AG09309 (cell line): ENCODE measurements around the gene NOX4.

Experiments used
- DNase-seq: peaks from one replicate; pipeline ENCODE4 v3.0.0-alpha.2; 2010; ENCODE audit warnings: low read depth
- H3K4me3 ChIP-seq: 2 replicates; pipeline ENCODE4 v1.5.1; 2011; ENCODE audit warnings: mild to moderate bottlenecking, low read depth, low read length, moderate library complexity; ENCODE audit not compliant: control insufficient read depth
- CTCF ChIP-seq: IDR thresholded peaks from 2 replicates; pipeline ENCODE4 v1.5.1; 2011; ENCODE audit warnings: mild to moderate bottlenecking, low read depth, low read length, inconsistent platforms; ENCODE audit not compliant: insufficient read depth, control insufficient read depth; ENCODE audit errors: missing control alignments

The NOX4 gene

GRCh38 chr11:89500336-89500735, 9.2 kb upstream of the NOX4 start:
- TF ChIP-seq CTCF = no peak
- H3K4me3 ChIP-seq = no peak overlapping the region
- no peak for DNase-seq

- no peak for TF ChIP-seq CTCF
- H3K4me3 ChIP-seq = no peak overlapping the region
- DNase-seq = no peak
Observed at GRCh38 chr11:89498845-89499448, 7.8 kb upstream of the NOX4 start.

- TF ChIP-seq CTCF = no peak
- peak; percentile 74 for DNase-seq
- H3K4me3 ChIP-seq = no peak overlapping the region
Observed at GRCh38 chr11:89495951-89496350, 4.8 kb upstream of the NOX4 start.

- DNase-seq = no peak
- TF ChIP-seq CTCF = no peak
- H3K4me3 ChIP-seq = no peak overlapping the region
Observed at GRCh38 chr11:89493431-89493830, 2.3 kb upstream of the NOX4 start.

GRCh38 chr11:89490602-89490980, 584 bp downstream of the NOX4 start:
- no peak for TF ChIP-seq CTCF
- peak overlapping the region; percentile 41 for H3K4me3 ChIP-seq
- DNase-seq = no peak

GRCh38 chr11:89489930-89490329, 1.2 kb downstream of the NOX4 start:
- no peak overlapping the region for H3K4me3 ChIP-seq
- TF ChIP-seq CTCF = no peak
- no peak for DNase-seq

- no peak for TF ChIP-seq CTCF
- no peak overlapping the region for H3K4me3 ChIP-seq
- DNase-seq = no peak
Observed at GRCh38 chr11:89487016-89487415, 4.2 kb downstream of the NOX4 start.
